Activated naive CD4-positive, alpha-beta T cell treated with anti-CD3 and anti-CD28 coated beads for 36 hours (primary cell): ENCODE data around the gene CORIN. TPM values are rescaled to one million over a fixed set of nuclear protein-coding genes. Genes with fewer than 3 reads are reported as not detected.

ENCODE experiments used
- microRNA-seq: library from miRNA; unstranded; fragments of <30 nt; microRNA quantifications from one replicate; pipeline ENCODE4 v1.2.0, GENCODE V29; 2022; ENCODE audit warnings: borderline microRNAs expressed, borderline replicate concordance
- total RNA-seq, 2 experiments: library from RNA; stranded (reverse); gene quantifications; one replicate each; pipeline ENCODE4 v1.2.3, GENCODE V29; 2021

The CORIN gene
- total RNA-seq, 2 experiments from 2014 or later: 0.07 TPM; not detected in 1

Small RNA genes lying within 50 kb of the gene (microRNA-seq; reads per million reads assigned to microRNA genes)
- not detected for gene MIR8053

Other genes with a start within 250 kb of the CORIN start
- gene NFXL1, start 76.5 kb upstream of the CORIN start, total RNA-seq: 10 to 100 TPM; 10.4 to 11.4 TPM
- under 1 TPM; 0.26 to 0.94 TPM for gene CNGA1, start 178.6 kb upstream of the CORIN start, total RNA-seq
- gene NIPAL1, start 178.7 kb upstream of the CORIN start, total RNA-seq: 1 to 10 TPM; 1.0 to 2.0 TPM